Keratinocyte (primary cell): ENCODE results near the gene APH1A. TPM values are rescaled to one million over a fixed set of nuclear protein-coding genes. Genes with fewer than 3 reads are reported as not detected.

Experiments used
- DNase-seq: peaks from one replicate; pipeline ENCODE4 v3.0.0-alpha.2; 2011; ENCODE audit warnings: low read depth, missing footprints, low spot score
- FAIRE-seq: peaks from 2 replicates; lab custom pipeline; 2011; peaks lifted over from hg19 to GRCh38; lab: Jason Lieb, UNC
- H2AFZ ChIP-seq: 2 replicates; pipeline ENCODE4 v1.6.0; 2012; ENCODE audit warnings: low read length, control low read depth, inconsistent platforms; ENCODE audit not compliant: control insufficient read depth
- H3K27ac ChIP-seq: 2 replicates; pipeline ENCODE4 v1.5.1; 2011; ENCODE audit warnings: low read length; ENCODE audit not compliant: control insufficient read depth, insufficient read depth
- H3K27me3 ChIP-seq: 3 replicates; pipeline ENCODE4 v1.6.0; 2011; ENCODE audit warnings: low read length; ENCODE audit not compliant: control insufficient read depth, insufficient read depth; ENCODE audit errors: extremely low read depth
- H3K36me3 ChIP-seq, 2 experiments: 2 replicates in 1 of 2; 3 replicates in 1 of 2; pipeline ENCODE4 v1.5.1; 2011; ENCODE audit warnings: low read length in 2 of 2, mild to moderate bottlenecking in 1 of 2; ENCODE audit not compliant: control insufficient read depth in 2 of 2, insufficient read depth in 2 of 2; ENCODE audit errors: extremely low read depth in 1 of 2
- H3K4me1 ChIP-seq: 3 replicates; pipeline ENCODE4 v1.5.1; 2011; ENCODE audit warnings: low read length; ENCODE audit not compliant: control insufficient read depth, insufficient read depth; ENCODE audit errors: extremely low read depth
- H3K4me2 ChIP-seq: 3 replicates; pipeline ENCODE4 v1.6.0; 2011; ENCODE audit warnings: low read depth, low read length; ENCODE audit not compliant: control insufficient read depth, insufficient read depth; ENCODE audit errors: extremely low read depth
- H3K4me3 ChIP-seq, 3 experiments: fragments of 200-600 bp in 1 of 3; sonication (generic) in 1 of 3; 2 replicates in 2 of 3; 3 replicates in 1 of 3; pipeline ENCODE4 v1.5.1; 2011 to 2016; ENCODE audit warnings: low read length in 3 of 3, mild to moderate bottlenecking in 3 of 3, control low read depth in 2 of 3, inconsistent platforms in 1 of 3, low read depth in 1 of 3, mixed read lengths in 1 of 3, mixed run types in 1 of 3, moderate library complexity in 1 of 3; ENCODE audit not compliant: control insufficient read depth in 2 of 3, insufficient read depth in 2 of 3; ENCODE audit errors: extremely low read depth in 1 of 3
- H3K79me2 ChIP-seq: 2 replicates; pipeline ENCODE4 v1.6.0; 2012; ENCODE audit warnings: low read length; ENCODE audit not compliant: control insufficient read depth, insufficient read depth
- H3K9ac ChIP-seq: 3 replicates; pipeline ENCODE4 v1.6.0; 2011; ENCODE audit warnings: low read length; ENCODE audit not compliant: control insufficient read depth, insufficient read depth; ENCODE audit errors: extremely low read depth
- H3K9me1 ChIP-seq: 3 replicates; pipeline ENCODE4 v1.6.0; 2011; ENCODE audit warnings: low read length; ENCODE audit not compliant: control insufficient read depth, insufficient read depth; ENCODE audit errors: extremely low read depth
- H3K9me3 ChIP-seq: 2 replicates; pipeline ENCODE4 v1.5.1; 2012; ENCODE audit warnings: low read depth, low read length; ENCODE audit not compliant: control insufficient read depth
- H4K20me1 ChIP-seq: 3 replicates; pipeline ENCODE4 v1.6.0; 2011; ENCODE audit warnings: low read length; ENCODE audit not compliant: control insufficient read depth, insufficient read depth; ENCODE audit errors: extremely low read depth
- EZH2 ChIP-seq: IDR thresholded peaks from one replicate; pipeline ENCODE4 v1.6.1; 2012; ENCODE audit warnings: inconsistent platforms, mild to moderate bottlenecking, low read length, moderate library complexity
- dilution Hi-C: fragments of 300-500 bp; cut with MboI; formaldehyde crosslinking; loops from one replicate; pipeline ENCODE4 v1.7.0; 2020; ENCODE audit warnings: low sequenced_read_pairs; ENCODE audit not compliant: extremely low pct_ligation_motif_present
- polyA plus RNA-seq, 5 experiments: library from polyadenylated mRNA; depleted of rRNA in 3 of 5; stranded (reverse) in 3 of 5; stranded (forward) in 1 of 5; unstranded in 1 of 5; fragments of >200 nt; gene quantifications; 1 replicate in 1 of 5; 2 replicates in 3 of 5; 3 replicates in 1 of 5; pipeline versions ENCODE4 v1.2.1 to v1.2.3, GENCODE V29; 2011 to 2012; ENCODE audit warnings: missing spikeins in 2 of 5, low read depth in 1 of 5, low replicate concordance in 1 of 5
- TF ChIP-seq, protein P1 (sequence below), 3 experiments: IDR thresholded peaks in 1 of 3; conservative IDR thresholded peaks in 1 of 3; optimal IDR thresholded peaks in 1 of 3; 2 replicates in 2 of 3; 3 replicates in 1 of 3; pipeline versions ENCODE3 to v1.5.1; 2011; ENCODE audit warnings: low read length in 3 of 3, mild to moderate bottlenecking in 3 of 3, moderate library complexity in 2 of 3, control low read depth in 1 of 3, inconsistent platforms in 1 of 3; ENCODE audit not compliant: insufficient read depth in 2 of 3; ENCODE audit errors: extremely low read depth in 1 of 3

The APH1A gene
- polyA plus RNA-seq, 1 donor (not counting 4 experiments of a cell fraction or from before 2014, with no cell fraction given): 149 TPM

DNA sequence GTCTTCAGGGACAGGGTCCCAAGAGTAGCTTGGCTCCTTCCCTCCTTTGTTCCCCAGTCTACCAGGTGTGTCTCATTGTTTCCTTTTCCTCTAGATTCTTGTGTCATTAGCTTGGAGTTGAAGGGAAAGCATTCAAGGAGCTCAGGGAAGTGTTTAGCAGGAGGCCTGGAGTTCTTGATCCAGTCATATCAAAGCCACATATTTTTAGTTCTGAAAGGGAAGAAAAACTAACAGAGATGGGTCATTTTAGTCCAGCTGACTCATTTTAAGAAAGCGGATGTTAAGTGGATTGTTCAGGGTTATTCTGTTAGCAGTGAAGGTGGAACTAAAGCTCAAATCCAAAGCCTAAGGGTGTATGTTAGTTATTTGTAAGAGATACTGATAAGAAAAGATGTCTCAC is 4.5 kb upstream of the APH1A start:
- dilution Hi-C loops: no loop called here
- FAIRE-seq (no peak), DNase-seq (no peak)
- H3K4me3 ChIP-seq: no peak overlapping the region
- TF ChIP-seq, protein P1, sequence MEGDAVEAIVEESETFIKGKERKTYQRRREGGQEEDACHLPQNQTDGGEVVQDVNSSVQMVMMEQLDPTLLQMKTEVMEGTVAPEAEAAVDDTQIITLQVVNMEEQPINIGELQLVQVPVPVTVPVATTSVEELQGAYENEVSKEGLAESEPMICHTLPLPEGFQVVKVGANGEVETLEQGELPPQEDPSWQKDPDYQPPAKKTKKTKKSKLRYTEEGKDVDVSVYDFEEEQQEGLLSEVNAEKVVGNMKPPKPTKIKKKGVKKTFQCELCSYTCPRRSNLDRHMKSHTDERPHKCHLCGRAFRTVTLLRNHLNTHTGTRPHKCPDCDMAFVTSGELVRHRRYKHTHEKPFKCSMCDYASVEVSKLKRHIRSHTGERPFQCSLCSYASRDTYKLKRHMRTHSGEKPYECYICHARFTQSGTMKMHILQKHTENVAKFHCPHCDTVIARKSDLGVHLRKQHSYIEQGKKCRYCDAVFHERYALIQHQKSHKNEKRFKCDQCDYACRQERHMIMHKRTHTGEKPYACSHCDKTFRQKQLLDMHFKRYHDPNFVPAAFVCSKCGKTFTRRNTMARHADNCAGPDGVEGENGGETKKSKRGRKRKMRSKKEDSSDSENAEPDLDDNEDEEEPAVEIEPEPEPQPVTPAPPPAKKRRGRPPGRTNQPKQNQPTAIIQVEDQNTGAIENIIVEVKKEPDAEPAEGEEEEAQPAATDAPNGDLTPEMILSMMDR (optimal IDR thresholded peaks at IDR 0.05 in 1 of 3, IDR thresholded peaks at IDR 0.05 in 1 of 3, conservative IDR thresholded peaks at IDR 0.05 in 1 of 3; ENCODE audit: extremely low read depth in 1 of 3, insufficient read depth in 2 of 3, low read length in 3 of 3): no peak
- TF ChIP-seq EZH2: no peak
- no peak overlapping the region for H3K27ac ChIP-seq
- peaks cover 0 to 5% of the 10 kb centered on the region in 2 experiments for H3K36me3 ChIP-seq
- H3K27me3 ChIP-seq: no peaks in the 10 kb centered on the region
- no peaks in the 10 kb centered on the region for H4K20me1 ChIP-seq
- H3K4me2 ChIP-seq: no peak overlapping the region
- no peak overlapping the region for H2AFZ ChIP-seq
- H3K4me1 ChIP-seq: no peaks in the 10 kb centered on the region
- H3K9me1 ChIP-seq: no peaks in the 10 kb centered on the region
- no peak overlapping the region for H3K9ac ChIP-seq
- no peaks in the 10 kb centered on the region for H3K9me3 ChIP-seq
- H3K79me2 ChIP-seq: peaks cover 4% of the 10 kb centered on the region

DNA sequence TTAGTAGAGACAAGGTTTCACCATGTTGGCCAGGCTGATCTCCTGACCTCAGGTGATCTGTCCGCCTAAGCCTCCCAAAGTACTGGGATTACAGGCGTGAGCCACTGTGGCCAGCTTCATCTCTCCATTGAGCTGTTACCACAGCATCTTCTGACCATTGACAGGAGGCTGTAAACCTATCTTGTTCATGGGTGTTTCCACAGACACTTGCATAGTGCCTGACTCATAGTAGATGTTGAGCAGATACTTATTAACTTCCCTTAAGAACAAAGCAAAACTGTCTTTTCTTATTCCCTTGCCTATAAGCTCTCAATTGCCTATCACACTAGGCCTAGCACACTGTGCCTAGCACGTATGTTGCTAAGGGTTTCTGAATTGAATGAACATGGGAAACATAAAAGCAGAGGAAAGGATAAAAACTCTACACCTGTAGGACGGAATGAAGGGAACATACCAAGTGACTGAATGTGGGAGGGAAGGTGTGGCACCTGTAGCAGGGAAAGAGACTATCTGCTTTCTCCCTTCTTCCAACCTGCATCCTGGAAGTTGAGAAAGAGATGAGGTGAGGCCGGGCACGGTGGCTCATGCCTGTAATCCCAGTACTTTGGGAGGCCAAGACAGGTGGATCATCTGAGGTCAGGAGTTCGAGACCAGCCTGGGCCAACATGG is 2.6 kb upstream of the APH1A start:
- Histone ChIP-seq H2AFZ (no peak overlapping the region), H3K4me2 (no peak overlapping the region), H3K4me1 (peaks cover 9% of the 10 kb centered on the region), H3K9me3 (no peaks in the 10 kb centered on the region), H3K36me3 (peaks cover 12 to 13% of the 10 kb centered on the region in 2 experiments), H3K27me3 (no peaks in the 10 kb centered on the region), H3K9me1 (no peaks in the 10 kb centered on the region), H3K79me2 (peaks cover 22% of the 10 kb centered on the region), H3K27ac (no peak overlapping the region), H3K9ac (no peak overlapping the region), H3K4me3 (no peak overlapping the region), H4K20me1 (no peaks in the 10 kb centered on the region)
- no peak for FAIRE-seq
- TF ChIP-seq, protein P1 (optimal IDR thresholded peaks at IDR 0.05 in 1 of 3, IDR thresholded peaks at IDR 0.05 in 1 of 3, conservative IDR thresholded peaks at IDR 0.05 in 1 of 3; ENCODE audit: extremely low read depth in 1 of 3, insufficient read depth in 2 of 3, low read length in 3 of 3): no peak
- TF ChIP-seq EZH2: no peak
- dilution Hi-C loops: no loop called here
- DNase-seq: no peak
